HCT116 (cell line): ENCODE results near the gene C5orf24. TPM values are rescaled to one million over a fixed set of nuclear protein-coding genes. Genes with fewer than 3 reads are reported as not detected.

Experiments
- ATAC-seq: fragments of 200-7000 bp; cut with Tn5 transposase; 2 replicates; pipeline ENCODE4 v1.9.1; 2020; ENCODE audit warnings: mild to moderate bottlenecking, moderate library complexity
- BruUV-seq: library from RNA; stranded (reverse); fragments of 400-500 nt; replicated peaks from 2 replicates; lab custom pipeline; 2021; lab: Mats Ljungman, UMichigan
- CTCF ChIA-PET: fragments of 300-600 bp; sonication (Branson Sonifier 250); formaldehyde crosslinking; loops from one replicate; lab custom pipeline; 2021; ENCODE audit warnings: antibody characterized with exemption; lab: Charles Lee
- POLR2A ChIA-PET: fragments of 300-600, 350-600 bp; sonication (Branson Sonifier 250); formaldehyde crosslinking; loops from one replicate; lab custom pipeline; 2021; ENCODE audit warnings: antibody characterized with exemption; lab: Charles Lee
- RAD21 ChIA-PET, 2 experiments: fragments of 300-600 bp; sonication (Branson Sonifier 250); formaldehyde crosslinking; loops; one replicate each; lab custom pipeline; 2023; ENCODE audit warnings: low total read pairs in 2 of 2; ENCODE audit not compliant: uncharacterized antibody in 2 of 2, unreplicated experiment in 2 of 2, low non-redundant PET in 1 of 2; lab: Charles Lee
- DNase-seq: peaks from one replicate; pipeline ENCODE4 v3.0.0-alpha.2; 2010; ENCODE audit warnings: low read depth, low spot score
- H2AFZ ChIP-seq: fragments of 200-600 bp; shearing (Covaris generic), sonication (generic); 2 replicates; pipeline ENCODE4 v1.6.1; 2017; ENCODE audit warnings: low read depth, mixed run types, mixed read lengths, antibody characterized with exemption, low read length; ENCODE audit not compliant: poor library complexity, severe bottlenecking
- H3K27ac ChIP-seq: 2 replicates; pipeline ENCODE4 v1.5.1; 2012; ENCODE audit warnings: low read depth, low read length
- H3K27me3 ChIP-seq: fragments of 200-600 bp; sonication (generic); 2 replicates; pipeline ENCODE4 v1.6.1; 2016; ENCODE audit warnings: mixed run types, low read length, mixed read lengths; ENCODE audit not compliant: insufficient read depth
- H3K36me3 ChIP-seq, 2 experiments: fragments of 200-500 bp in 1 of 2; fragments of 200-600 bp in 1 of 2; sonication (Bioruptor generic) in 1 of 2; sonication (generic) in 1 of 2; 2 replicates each; pipeline versions ENCODE4 v1.5.1 to v1.6.1; 2014 to 2016; ENCODE audit warnings: low read length in 2 of 2, inconsistent platforms in 1 of 2, mixed read lengths in 1 of 2, mixed run types in 1 of 2; ENCODE audit not compliant: insufficient read depth in 2 of 2, control insufficient read depth in 1 of 2
- H3K4me1 ChIP-seq, 2 experiments: fragments of 200-600 bp in 1 of 2; sonication (generic) in 1 of 2; 2 replicates each; pipeline versions ENCODE4 v1.5.1 to v1.6.1; 2012 to 2017; ENCODE audit warnings: low read length in 2 of 2, inconsistent platforms in 1 of 2, mild to moderate bottlenecking in 1 of 2, mixed read lengths in 1 of 2, mixed run types in 1 of 2, moderate library complexity in 1 of 2; ENCODE audit not compliant: insufficient read depth in 2 of 2, control insufficient read depth in 1 of 2
- H3K4me2 ChIP-seq: fragments of 200-600 bp; sonication (generic); 2 replicates; pipeline ENCODE4 v1.6.1; 2017; ENCODE audit warnings: mixed run types, low read length, mixed read lengths
- H3K4me3 ChIP-seq, 2 experiments: fragments of 200-600 bp in 1 of 2; sonication (generic) in 1 of 2; replicated peaks in 1 of 2; 2 replicates each; pipeline ENCODE4 v1.5.1; 2011 to 2016; ENCODE audit warnings: low read length in 2 of 2, control low read depth in 1 of 2, low read depth in 1 of 2, mild to moderate bottlenecking in 1 of 2, mixed read lengths in 1 of 2, mixed run types in 1 of 2
- H3K79me2 ChIP-seq: fragments of 200-600 bp; sonication (generic); 2 replicates; pipeline ENCODE4 v1.6.1; 2017; ENCODE audit warnings: mild to moderate bottlenecking, mixed run types, low read length, moderate library complexity, mixed read lengths; ENCODE audit not compliant: insufficient read depth
- H3K9ac ChIP-seq: fragments of 200-600 bp; sonication (generic); 2 replicates; pipeline ENCODE4 v1.6.1; 2016; ENCODE audit warnings: low read length, mixed read lengths
- H3K9me2 ChIP-seq: fragments of 200-600 bp; sonication (generic), shearing (Covaris generic); 2 replicates; pipeline ENCODE4 v1.6.1; 2017; ENCODE audit warnings: mixed run types, mild to moderate bottlenecking, moderate library complexity; ENCODE audit not compliant: insufficient read depth
- H3K9me3 ChIP-seq, 2 experiments: fragments of 200-500 bp in 1 of 2; fragments of 200-600 bp in 1 of 2; sonication (Bioruptor generic) in 1 of 2; sonication (generic) in 1 of 2; 2 replicates each; pipeline ENCODE4 v1.6.1; 2014 to 2017; ENCODE audit warnings: low read length in 2 of 2, mixed read lengths in 2 of 2, inconsistent platforms in 1 of 2, low read depth in 1 of 2, mild to moderate bottlenecking in 1 of 2, mixed run types in 1 of 2, moderate library complexity in 1 of 2; ENCODE audit not compliant: control insufficient read depth in 1 of 2, insufficient read depth in 1 of 2
- H4K20me1 ChIP-seq: fragments of 200-600 bp; sonication (generic), shearing (Covaris generic); 2 replicates; pipeline ENCODE4 v1.6.1; 2017; ENCODE audit warnings: mixed run types, mild to moderate bottlenecking, moderate library complexity; ENCODE audit not compliant: insufficient read depth
- ATF3 ChIP-seq: IDR thresholded peaks from 2 replicates; pipeline ENCODE4 v1.6.1; 2012
- CBX3 ChIP-seq: IDR thresholded peaks from 2 replicates; pipeline ENCODE4 v1.6.1; 2012; ENCODE audit warnings: low read depth
- CTCF ChIP-seq, 3 experiments: fragments of 200-600 bp in 1 of 3; sonication (generic) in 1 of 3; IDR thresholded peaks in 2 of 3; conservative IDR thresholded peaks in 1 of 3; 2 replicates each; pipeline ENCODE4 v1.5.1; 2012 to 2017; ENCODE audit warnings: low read depth in 2 of 3, low read length in 2 of 3, antibody characterized with exemption in 1 of 3, borderline replicate concordance in 1 of 3, control low read depth in 1 of 3, mild to moderate bottlenecking in 1 of 3, mixed read lengths in 1 of 3, mixed run types in 1 of 3, moderate library complexity in 1 of 3; ENCODE audit not compliant: insufficient read depth in 1 of 3
- EGR1 ChIP-seq: IDR thresholded peaks from 2 replicates; pipeline ENCODE4 v1.6.1; 2012; ENCODE audit warnings: low read depth
- ELF1 ChIP-seq: IDR thresholded peaks from 2 replicates; pipeline ENCODE4 v1.6.1; 2012; ENCODE audit warnings: low read depth, borderline replicate concordance
- EZH2 ChIP-seq: fragments of 200-600 bp; sonication (generic); IDR thresholded peaks from 2 replicates; pipeline ENCODE4 v1.6.1; 2017; ENCODE audit warnings: antibody characterized with exemption, mixed run types
- EZH2phosphoT487 ChIP-seq: fragments of 200-600 bp; IDR thresholded peaks from 2 replicates; pipeline ENCODE4 v1.6.1; 2018; ENCODE audit warnings: antibody characterized with exemption, borderline replicate concordance
- FOSL1 ChIP-seq: IDR thresholded peaks from 2 replicates; pipeline ENCODE4 v1.6.1; 2012; ENCODE audit warnings: low read depth
- JUND ChIP-seq: IDR thresholded peaks from 2 replicates; pipeline ENCODE4 v1.6.1; 2012
- MAX ChIP-seq: IDR thresholded peaks from 2 replicates; pipeline ENCODE4 v1.6.1; 2012
- POLR2A ChIP-seq: IDR thresholded peaks from 2 replicates; pipeline ENCODE4 v1.7.0; 2011; ENCODE audit warnings: borderline replicate concordance; ENCODE audit not compliant: insufficient read depth, insufficient read length; ENCODE audit errors: extremely low read depth
- POLR2AphosphoS5 ChIP-seq: IDR thresholded peaks from 2 replicates; pipeline ENCODE4 v1.6.1; 2011; ENCODE audit warnings: mild to moderate bottlenecking, low read depth, low read length, moderate library complexity
- RAD21 ChIP-seq: IDR thresholded peaks from 2 replicates; pipeline ENCODE4 v1.6.1; 2012; ENCODE audit warnings: low read depth, mild to moderate bottlenecking
- REST ChIP-seq: IDR thresholded peaks from 2 replicates; pipeline ENCODE4 v1.6.1; 2012; ENCODE audit warnings: low read depth
- SIN3A ChIP-seq: IDR thresholded peaks from 2 replicates; pipeline ENCODE4 v1.6.1; 2012; ENCODE audit warnings: low read depth
- SRF ChIP-seq: IDR thresholded peaks from 2 replicates; pipeline ENCODE4 v1.6.1; 2012; ENCODE audit warnings: low read depth
- TCF7L2 ChIP-seq: IDR thresholded peaks from 2 replicates; pipeline ENCODE4 v1.7.0; 2011; ENCODE audit warnings: borderline replicate concordance, inconsistent platforms; ENCODE audit not compliant: insufficient read depth, insufficient read length; ENCODE audit errors: extremely low read depth
- YY1 ChIP-seq: IDR thresholded peaks from 2 replicates; pipeline ENCODE4 v1.6.1; 2011; ENCODE audit warnings: low read length, low read depth, moderate library complexity, mild to moderate bottlenecking; ENCODE audit not compliant: insufficient replicate concordance; ENCODE audit errors: extremely low read depth
- ZBTB33 ChIP-seq: IDR thresholded peaks from 2 replicates; pipeline ENCODE4 v1.6.1; 2011; ENCODE audit warnings: mild to moderate bottlenecking, low read length, moderate library complexity; ENCODE audit not compliant: insufficient replicate concordance; ENCODE audit errors: extremely low read depth
- ZNF274 ChIP-seq: fragments of 200-500 bp; sonication (Bioruptor generic); IDR thresholded peaks from 2 replicates; pipeline ENCODE4 v1.6.1; 2014; ENCODE audit warnings: mild to moderate bottlenecking, low read depth, low read length, inconsistent platforms
- intact Hi-C: fragments of 100-400 bp; cut with micrococcal nuclease; formaldehyde crosslinking; loops from 2 replicates; pipeline ENCODE4 v1.10.0; 2022
- total RNA-seq: library from RNA; stranded (reverse); gene quantifications from one replicate; pipeline ENCODE4 v1.2.1, GENCODE V29; 2021; ENCODE audit not compliant: unreplicated experiment

The C5orf24 gene
- total RNA-seq, 1 experiment from 2014 or later = 46.9 TPM

- ChIA-PET CTCF (no interaction called here), RAD21 (no interaction called here), POLR2A (interaction anchor here (1.2 kb wide), 1 partner anchor 15 kb away, joined by 3 read pairs; the partner anchor contains the start of gene TXNDC15)
- H3K9ac ChIP-seq = no peak overlapping the region
- 0 out of 4 replicates have a peak, but pooled peaks cover 0 to 4% of the 10 kb centered on the region in 2 experiments for H3K36me3 ChIP-seq
- H3K27me3 ChIP-seq = no peaks in the 10 kb centered on the region
- no peak overlapping the region for H3K4me2 ChIP-seq
- H3K9me3 ChIP-seq = no peaks in the 10 kb centered on the region
- no peak overlapping the region for H3K4me3 ChIP-seq
- H3K9me2 ChIP-seq = no peaks in the 10 kb centered on the region
- H2AFZ ChIP-seq = no peak overlapping the region
- H3K4me1 ChIP-seq = no peaks in the 10 kb centered on the region
- intact Hi-C loops = no loop called here
- no TSS peak for BruUV-seq
- no peaks in the 10 kb centered on the region for H3K79me2 ChIP-seq
- no peaks in the 10 kb centered on the region for H4K20me1 ChIP-seq
- ATAC-seq (no peak), DNase-seq (no peak)
- no peak for TF ChIP-seq SIN3A
- no peak for TF ChIP-seq EGR1
- no peak for TF ChIP-seq REST
- no peak for TF ChIP-seq POLR2A
- TF ChIP-seq SRF = no peak
- no peak for TF ChIP-seq ELF1
- TF ChIP-seq CBX3 = no peak
- no peak for TF ChIP-seq RAD21
- no peak for TF ChIP-seq TCF7L2
- no peak for TF ChIP-seq MAX
- no peak for TF ChIP-seq CTCF (IDR thresholded peaks at IDR 0.05 in 2 of 3, conservative IDR thresholded peaks at IDR 0.05 in 1 of 3; ENCODE audit: borderline replicate concordance in 1 of 3, insufficient read depth in 1 of 3, low read depth in 2 of 3, low read length in 2 of 3)
- TF ChIP-seq POLR2AphosphoS5 = no peak
- no peak for TF ChIP-seq JUND
- no peak for TF ChIP-seq YY1
- TF ChIP-seq EZH2 = no peak
- TF ChIP-seq ZNF274 = no peak
- TF ChIP-seq FOSL1 = no peak
- no peak for TF ChIP-seq ATF3
- no peak for TF ChIP-seq EZH2phosphoT487
- no peak for TF ChIP-seq ZBTB33
- H3K27ac ChIP-seq = no peak overlapping the region
Measured at GRCh38 chr5:134889335-134889734, 43.6 kb downstream of the C5orf24 start.
